SK-N-SH (cell line): ENCODE results near the gene LRP6. TPM values are rescaled to one million over a fixed set of nuclear protein-coding genes. Genes with fewer than 3 reads are reported as not detected.
"Not testable (repeated sequence)": the region's sequence is repeated elsewhere in the genome, so short reads cannot be mapped to it uniquely, and the experiment has no call there.

Experiments
- CTCF ChIA-PET: fragments of 300-600, 350-600 bp; formaldehyde crosslinking; extraction: SDS; loops from one replicate; lab custom pipeline; 2021; lab: Yijun Ruan, JAX
- POLR2A ChIA-PET: fragments of 350-600 bp; sonication (Branson Sonifier 250); formaldehyde crosslinking; extraction: SDS; loops from one replicate; lab custom pipeline; 2020; ENCODE audit warnings: antibody characterized with exemption, inconsistent platforms; lab: Yijun Ruan, JAX
- DNase-seq: peaks from one replicate; pipeline ENCODE4 v3.0.0; 2012
- H2AFZ ChIP-seq: fragments of 200-600 bp; sonication (generic); 2 replicates; pipeline ENCODE4 v1.8.1; 2016; ENCODE audit warnings: antibody characterized with exemption, mild to moderate bottlenecking, low read depth
- H3F3A ChIP-seq: fragments of 200-600 bp; sonication (generic); replicated peaks from 2 replicates; pipeline ENCODE3; 2016; ENCODE audit warnings: antibody characterized with exemption, mild to moderate bottlenecking; ENCODE audit not compliant: insufficient read depth
- H3K27ac ChIP-seq, 2 experiments: fragments of 200-500 bp in 1 of 2; fragments of 200-600 bp in 1 of 2; sonication (Bioruptor generic) in 1 of 2; sonication (generic), shearing (Covaris generic) in 1 of 2; 2 replicates each; pipeline versions ENCODE4 v1.5.1 to v1.6.1; 2014 to 2016; ENCODE audit warnings: low read depth in 2 of 2, inconsistent platforms in 1 of 2, low read length in 1 of 2, mild to moderate bottlenecking in 1 of 2, mixed read lengths in 1 of 2
- H3K27me3 ChIP-seq: fragments of 200-600 bp; sonication (generic), shearing (Covaris generic); 2 replicates; pipeline ENCODE4 v1.6.1; 2016; ENCODE audit warnings: mixed run types; ENCODE audit not compliant: insufficient read depth
- H3K36me3 ChIP-seq, 2 experiments: fragments of 200-500 bp in 1 of 2; fragments of 200-600 bp in 1 of 2; sonication (Bioruptor generic) in 1 of 2; sonication (generic) in 1 of 2; replicated peaks in 1 of 2; 2 replicates each; pipeline versions ENCODE3 to v1.5.1; 2014 to 2016; ENCODE audit warnings: low read length in 1 of 2, mild to moderate bottlenecking in 1 of 2; ENCODE audit not compliant: insufficient read depth in 2 of 2, control insufficient read depth in 1 of 2
- H3K4me1 ChIP-seq, 2 experiments: fragments of 200-500 bp in 1 of 2; fragments of 200-600 bp in 1 of 2; sonication (Bioruptor generic) in 1 of 2; sonication (generic), shearing (Covaris generic) in 1 of 2; 2 replicates each; pipeline versions ENCODE4 v1.5.1 to v1.6.1; 2014 to 2016; ENCODE audit warnings: low read depth in 1 of 2, low read length in 1 of 2, mixed run types in 1 of 2; ENCODE audit not compliant: insufficient read depth in 2 of 2, control insufficient read depth in 1 of 2
- H3K4me2 ChIP-seq: fragments of 200-600 bp; sonication (generic), shearing (Covaris generic); 2 replicates; pipeline ENCODE4 v1.6.1; 2017; ENCODE audit warnings: mixed run types
- H3K4me3 ChIP-seq, 2 experiments: fragments of 200-500 bp in 1 of 2; fragments of 200-600 bp in 1 of 2; sonication (Bioruptor generic) in 1 of 2; sonication (generic), shearing (Covaris generic) in 1 of 2; 2 replicates each; pipeline versions ENCODE4 v1.5.1 to v1.8.1; 2014 to 2016; ENCODE audit warnings: low read depth in 2 of 2, inconsistent platforms in 1 of 2, low read length in 1 of 2, mild to moderate bottlenecking in 1 of 2, mixed read lengths in 1 of 2, moderate library complexity in 1 of 2
- H3K79me2 ChIP-seq: fragments of 200-600 bp; sonication (generic); 2 replicates; pipeline ENCODE4 v1.8.1; 2017; ENCODE audit warnings: mild to moderate bottlenecking; ENCODE audit not compliant: insufficient read depth
- H3K9ac ChIP-seq: fragments of 200-600 bp; sonication (generic); 2 replicates; pipeline ENCODE4 v1.6.1; 2017; ENCODE audit warnings: mixed run types
- H3K9me2 ChIP-seq: fragments of 200-600 bp; sonication (generic); 2 replicates; pipeline ENCODE4 v1.6.1; 2017; ENCODE audit warnings: mixed run types
- H3K9me3 ChIP-seq: fragments of 200-600 bp; sonication (generic); 2 replicates; pipeline ENCODE4 v1.6.1; 2017; ENCODE audit warnings: mixed run types, mild to moderate bottlenecking, moderate library complexity
- H4K20me1 ChIP-seq: fragments of 200-600 bp; sonication (generic); 2 replicates; pipeline ENCODE4 v1.6.1; 2017; ENCODE audit warnings: mild to moderate bottlenecking, mixed run types; ENCODE audit not compliant: insufficient read depth
- CHD2 ChIP-seq: fragments of 150-350 bp; IDR thresholded peaks from 2 replicates; pipeline ENCODE4 v1.6.1; 2018; ENCODE audit warnings: low read length; ENCODE audit not compliant: partially characterized antibody
- CTCF ChIP-seq: fragments of 200-600 bp; sonication (generic); IDR thresholded peaks from 2 replicates; pipeline ENCODE4 v1.6.1; 2017; ENCODE audit warnings: antibody characterized with exemption, mild to moderate bottlenecking, moderate library complexity
- ELF1 ChIP-seq: IDR thresholded peaks from 2 replicates; pipeline ENCODE4 v1.4.0; 2012
- EP300 ChIP-seq, 2 experiments: IDR thresholded peaks; 2 replicates each; pipeline versions ENCODE4 v1.4.0 to v1.6.1; 2012; ENCODE audit warnings: borderline replicate concordance in 1 of 2, low read depth in 1 of 2, low read length in 1 of 2
- FOXM1 ChIP-seq: IDR thresholded peaks from 2 replicates; pipeline ENCODE4 v1.4.0; 2012; ENCODE audit warnings: low read depth, mild to moderate bottlenecking
- MXI1 ChIP-seq: IDR thresholded peaks from 2 replicates; pipeline ENCODE4 v1.6.1; 2012; ENCODE audit warnings: mild to moderate bottlenecking, low read depth, low read length, improper control_type of control experiment
- NFIC ChIP-seq: IDR thresholded peaks from 2 replicates; pipeline ENCODE4 v1.4.0; 2012; ENCODE audit warnings: borderline replicate concordance
- RAD21 ChIP-seq: IDR thresholded peaks from 2 replicates; pipeline ENCODE4 v1.6.1; 2012; ENCODE audit warnings: mild to moderate bottlenecking, low read length
- RCOR1 ChIP-seq: fragments of 150-350 bp; IDR thresholded peaks from 2 replicates; pipeline ENCODE4 v1.6.1; 2017; ENCODE audit warnings: antibody characterized with exemption, low read length
- TAF1 ChIP-seq: IDR thresholded peaks from 2 replicates; pipeline ENCODE4 v1.6.1; 2012; ENCODE audit warnings: low read depth, mild to moderate bottlenecking, low read length, moderate library complexity, borderline replicate concordance
- USF2 ChIP-seq: fragments of 150-350 bp; IDR thresholded peaks from 2 replicates; pipeline ENCODE4 v1.6.1; 2017; ENCODE audit warnings: antibody characterized with exemption, low read length, low read depth, borderline replicate concordance
- YY1 ChIP-seq: IDR thresholded peaks from 2 replicates; pipeline ENCODE4 v1.4.0; 2012; ENCODE audit warnings: low read depth, mild to moderate bottlenecking
- WGBS: methylation state at CpG from one replicate; pipeline ENCODE4 v1.1.6; 2017; ENCODE audit warnings: low lambda C conversion rate; 5-methylcytosine and 5-hydroxymethylcytosine counted together
- polyA plus RNA-seq, 3 experiments: library from polyadenylated mRNA; depleted of rRNA; stranded (reverse); fragments of >200 nt; gene quantifications; 2 replicates each; pipeline ENCODE4 v1.2.3, GENCODE V29; 2012

LRP6 gene
- polyA plus RNA-seq, 1 of the 3 experiments (the other 2 are of a cell fraction) = 13.7 TPM

- H3K27me3 ChIP-seq, POLR2A ChIA-PET, H2AFZ ChIP-seq, H3K9me2 ChIP-seq, H3F3A ChIP-seq, H3K4me1 ChIP-seq, H3K4me3 ChIP-seq, CTCF ChIA-PET, DNase-seq, H3K9ac ChIP-seq, H4K20me1 ChIP-seq, H3K79me2 ChIP-seq, H3K27ac ChIP-seq, H3K4me2 ChIP-seq: not testable (repeated sequence)
- 0 out of 2 replicates have a peak, but pooled peaks cover 10% of the 10 kb centered on the region for H3K9me3 ChIP-seq
- WGBS = 90% methylated on average over 36 of the region's 37 CpGs
- peaks cover 7 to 28% of the 10 kb centered on the region in 2 experiments for H3K36me3 ChIP-seq
These were observed 155.8 kb downstream of the LRP6 start for GRCh38 chr12:12110923-12111555.

- ChIA-PET POLR2A (no interaction called here), CTCF (no interaction called here)
- Histone ChIP-seq H3K4me1 (no peaks in the 10 kb centered on the region), H3K27ac (no peak overlapping the region), H3K4me3 (no peak overlapping the region), H4K20me1 (no peaks in the 10 kb centered on the region), H3K79me2 (no peaks in the 10 kb centered on the region), H3K4me2 (no peak overlapping the region), H3K36me3 (peaks cover 3 to 23% of the 10 kb centered on the region in 2 experiments), H3K9me3 (0 out of 2 replicates have a peak, but pooled peaks cover 14% of the 10 kb centered on the region), H3K27me3 (no peaks in the 10 kb centered on the region), H3K9ac (no peak overlapping the region), H3F3A (peaks cover 3% of the 10 kb centered on the region), H2AFZ (no peak overlapping the region), H3K9me2 (no peaks in the 10 kb centered on the region)
- no peak for DNase-seq
- WGBS = 98% methylated on average over 1 of the region's 1 CpG
- TF ChIP-seq RCOR1 = no peak
- TF ChIP-seq FOXM1 = no peak
- no peak for TF ChIP-seq YY1
These were observed 158.3 kb downstream of the LRP6 start for GRCh38 chr12:12108441-12109058.

GRCh38 chr12:12107678-12108077, 159.2 kb downstream of the LRP6 start:
- Histone ChIP-seq H3K9ac (no peak overlapping the region), H3K4me2 (no peak overlapping the region), H3F3A (peaks cover 3% of the 10 kb centered on the region), H3K27me3 (no peaks in the 10 kb centered on the region), H4K20me1 (no peaks in the 10 kb centered on the region), H2AFZ (no peak overlapping the region), H3K27ac (no peak overlapping the region), H3K9me2 (no peaks in the 10 kb centered on the region), H3K79me2 (no peaks in the 10 kb centered on the region), H3K4me3 (no peak overlapping the region), H3K9me3 (0 out of 2 replicates have a peak, but pooled peaks cover 14% of the 10 kb centered on the region), H3K4me1 (no peaks in the 10 kb centered on the region), H3K36me3 (peaks cover 0 to 16% of the 10 kb centered on the region in 2 experiments)
- 88% methylated on average over 6 of the region's 6 CpGs for whole genome bisulfite sequencing
- ChIA-PET CTCF (interaction anchor here (0.9 kb wide), 1 partner anchor 220 kb away, joined by 4 read pairs; no protein-coding TSS in a partner anchor), POLR2A (no interaction called here)
- DNase-seq = no peak
- TF ChIP-seq TAF1 = no peak
- no peak for TF ChIP-seq ELF1
- TF ChIP-seq RAD21 = no peak
- TF ChIP-seq EP300 (IDR thresholded peaks at IDR 0.05; ENCODE audit: borderline replicate concordance in 1 of 2, low read depth in 1 of 2, low read length in 1 of 2) = no peak
- no peak for TF ChIP-seq YY1
- no peak for TF ChIP-seq USF2
- no peak for TF ChIP-seq CTCF
- TF ChIP-seq NFIC = no peak
- no peak for TF ChIP-seq CHD2
- no peak for TF ChIP-seq RCOR1
- TF ChIP-seq MXI1 = no peak
